Effector CD4-positive, alpha-beta T cell (primary cell): ENCODE data around the gene SLC35G6.
"Not testable (repeated sequence)": the region's sequence is repeated elsewhere in the genome, so short reads cannot be mapped to it uniquely, and the experiment has no call there.

Source experiments
- DNase-seq: peaks from one replicate; pipeline ENCODE4 v3.0.0-alpha.2; 2020

The SLC35G6 gene

DNA sequence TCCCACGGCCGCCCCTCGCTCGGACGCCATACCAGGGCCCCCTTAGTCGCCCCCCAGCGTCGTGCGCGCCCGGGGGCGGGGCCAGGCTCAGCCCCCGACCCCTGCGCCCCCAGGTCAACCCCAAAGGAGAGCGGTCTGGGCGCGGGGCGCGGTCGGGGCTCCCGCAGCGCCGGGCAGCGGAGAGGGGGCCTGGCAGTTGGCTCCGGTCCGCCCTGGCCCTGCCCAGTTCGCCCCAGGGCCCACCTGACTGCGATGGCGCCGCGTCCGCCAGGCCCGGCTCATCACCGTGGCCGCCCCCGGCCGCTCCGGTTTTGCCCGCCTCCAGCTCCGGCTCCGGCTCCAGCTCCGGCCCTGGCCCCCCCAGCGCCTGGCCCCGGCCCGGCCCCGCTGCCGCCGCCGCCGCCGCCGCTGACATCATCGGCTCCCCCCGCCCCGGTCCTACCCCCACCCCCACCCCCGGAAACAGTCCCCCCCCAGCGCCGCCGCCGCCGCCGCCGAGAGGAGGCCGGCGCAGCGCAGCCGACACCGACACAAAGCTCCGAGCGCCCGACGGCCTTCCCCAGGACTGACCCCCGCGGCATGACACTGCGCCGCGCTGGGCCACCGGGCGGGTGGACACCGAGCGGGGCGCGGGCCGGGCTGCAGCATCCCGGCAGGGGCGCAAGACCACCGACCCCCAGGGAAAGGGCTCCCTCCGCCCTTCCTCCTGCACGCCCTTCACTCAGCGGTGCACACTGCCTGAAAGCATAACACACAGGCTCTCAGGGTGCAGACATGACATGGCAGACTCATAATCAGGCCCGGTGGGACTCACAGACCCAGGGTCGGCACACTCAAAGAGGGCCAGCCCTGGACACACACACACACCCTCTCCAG is 1.8 kb upstream of the SLC35G6 start, which contains the start of gene ZBTB4:
Gene ZBTB4, minus strand, starts transcription at position 419 of the 876 bp plus-strand sequence. CDS start 12,830 bp downstream, outside the sequence.
- peak; percentile 60 for DNase-seq

DNA sequence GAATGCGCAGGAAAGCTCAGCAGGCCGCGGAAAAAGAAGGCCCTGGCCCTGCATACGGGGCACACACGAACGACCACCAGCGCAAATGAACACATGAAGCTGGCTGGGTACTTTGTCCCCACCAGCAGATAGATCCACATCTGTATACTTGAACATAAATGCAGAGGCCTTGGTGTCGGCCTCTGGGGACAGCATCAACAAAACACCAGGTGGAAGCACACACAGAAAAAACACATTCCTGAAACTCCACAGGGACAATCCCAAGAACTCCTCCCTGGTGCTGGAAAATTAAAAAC is 1.2 kb upstream of the SLC35G6 start:
- no peak for DNase-seq

GRCh38 chr17:7481842-7482741 is 846 bp downstream of the SLC35G6 start:
- DNase-seq, result not testable (repeated sequence)

DNA sequence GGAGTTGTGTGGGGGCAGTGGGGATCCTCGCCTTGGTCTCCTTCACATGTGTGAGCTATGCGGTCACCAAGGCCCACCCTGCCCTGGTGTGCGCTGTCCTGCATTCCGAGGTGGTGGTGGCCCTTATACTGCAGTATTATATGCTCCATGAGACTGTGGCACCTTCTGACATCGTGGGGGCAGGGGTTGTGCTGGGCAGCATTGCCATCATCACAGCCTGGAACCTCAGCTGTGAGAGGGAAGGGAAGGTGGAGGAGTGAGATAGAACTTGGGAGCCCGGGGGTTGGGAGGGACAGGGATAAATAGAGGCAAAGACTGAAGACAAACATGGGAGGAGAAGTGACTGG is 1.5 kb downstream of the SLC35G6 start:
- not testable (repeated sequence) for DNase-seq

- peak; percentile 93 for DNase-seq
Observed at GRCh38 chr17:7483255-7484066, 2.2 kb downstream of the SLC35G6 start.

- peak; percentile 95 for DNase-seq
Observed at GRCh38 chr17:7484067-7484918, 3.0 kb downstream of the SLC35G6 start, which contains the start of gene POLR2A. POLR2A (plus strand) TSS chr17:7484366.

DNA sequence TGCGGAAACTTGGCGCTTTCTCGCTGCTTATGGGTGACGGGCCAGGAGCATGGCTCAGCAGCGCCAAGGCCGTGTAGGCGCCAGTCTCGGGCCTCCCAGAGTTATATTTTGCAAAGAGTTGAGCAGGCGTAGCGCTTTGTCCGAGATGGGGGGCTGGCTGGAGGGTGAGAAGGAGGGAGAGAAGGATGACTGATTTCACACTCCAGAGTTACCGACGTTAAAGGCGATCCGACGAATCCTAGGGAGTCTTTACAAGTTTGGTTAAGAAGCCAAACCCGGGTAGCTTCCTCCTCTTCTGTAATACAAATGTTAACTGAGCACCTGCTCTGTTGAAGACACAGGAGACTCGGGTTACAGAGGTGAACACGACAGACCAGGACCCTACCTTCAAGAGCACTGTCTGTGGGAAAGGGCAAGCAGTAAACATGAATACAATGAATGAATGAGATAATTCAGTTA is 3.7 kb downstream of the SLC35G6 start:
- DNase-seq, result no peak

DNA sequence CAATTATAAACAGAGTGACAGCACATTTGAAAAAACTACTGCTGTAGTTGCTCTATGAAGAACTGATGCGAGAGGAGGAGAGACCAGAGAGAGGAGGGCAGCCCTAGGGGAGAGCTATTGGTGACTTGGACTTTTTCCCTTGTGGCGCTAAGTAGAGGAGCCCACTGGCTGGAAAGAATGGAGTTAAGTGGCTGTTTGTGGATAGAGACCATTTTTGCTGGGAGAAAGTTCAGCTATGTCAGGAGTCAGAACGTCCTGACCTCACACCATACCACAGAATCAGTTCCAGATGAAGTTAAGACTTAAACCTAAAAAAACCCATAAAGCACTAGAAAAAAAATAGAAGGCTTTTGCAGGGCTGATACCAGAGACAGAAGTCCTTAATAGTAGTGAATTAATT is 4.9 kb downstream of the SLC35G6 start:
- DNase-seq, result no peak

- no peak for DNase-seq
Observed at GRCh38 chr17:7490144-7490543, 8.9 kb downstream of the SLC35G6 start.

GRCh38 chr17:7491583-7491982 is 10.3 kb downstream of the SLC35G6 start:
- DNase-seq, result no peak

GRCh38 chr17:7493941-7494340 is 12.7 kb downstream of the SLC35G6 start:
- DNase-seq, result no peak

DNA sequence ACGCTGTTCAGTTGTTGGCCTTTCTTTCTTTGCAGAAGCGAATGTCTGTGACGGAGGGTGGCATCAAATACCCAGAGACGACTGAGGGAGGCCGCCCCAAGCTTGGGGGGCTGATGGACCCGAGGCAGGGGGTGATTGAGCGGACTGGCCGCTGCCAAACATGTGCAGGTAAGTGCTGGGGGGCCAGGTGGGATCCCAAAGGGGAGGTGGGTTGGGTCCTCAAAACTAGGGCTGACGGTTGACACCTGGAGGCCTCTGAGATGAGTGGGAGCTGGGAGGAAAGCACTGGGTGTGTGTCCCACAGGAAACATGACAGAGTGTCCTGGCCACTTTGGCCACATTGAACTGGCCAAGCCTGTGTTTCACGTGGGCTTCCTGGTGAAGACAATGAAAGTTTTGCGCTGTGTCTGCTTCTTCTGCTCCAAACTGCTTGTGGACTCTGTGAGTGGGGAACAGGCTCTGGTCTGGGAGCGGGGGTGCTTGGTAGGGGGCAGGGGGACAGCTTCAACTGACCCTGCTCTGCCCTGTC is 14.7 kb downstream of the SLC35G6 start:
- DNase-seq, result no peak

DNA sequence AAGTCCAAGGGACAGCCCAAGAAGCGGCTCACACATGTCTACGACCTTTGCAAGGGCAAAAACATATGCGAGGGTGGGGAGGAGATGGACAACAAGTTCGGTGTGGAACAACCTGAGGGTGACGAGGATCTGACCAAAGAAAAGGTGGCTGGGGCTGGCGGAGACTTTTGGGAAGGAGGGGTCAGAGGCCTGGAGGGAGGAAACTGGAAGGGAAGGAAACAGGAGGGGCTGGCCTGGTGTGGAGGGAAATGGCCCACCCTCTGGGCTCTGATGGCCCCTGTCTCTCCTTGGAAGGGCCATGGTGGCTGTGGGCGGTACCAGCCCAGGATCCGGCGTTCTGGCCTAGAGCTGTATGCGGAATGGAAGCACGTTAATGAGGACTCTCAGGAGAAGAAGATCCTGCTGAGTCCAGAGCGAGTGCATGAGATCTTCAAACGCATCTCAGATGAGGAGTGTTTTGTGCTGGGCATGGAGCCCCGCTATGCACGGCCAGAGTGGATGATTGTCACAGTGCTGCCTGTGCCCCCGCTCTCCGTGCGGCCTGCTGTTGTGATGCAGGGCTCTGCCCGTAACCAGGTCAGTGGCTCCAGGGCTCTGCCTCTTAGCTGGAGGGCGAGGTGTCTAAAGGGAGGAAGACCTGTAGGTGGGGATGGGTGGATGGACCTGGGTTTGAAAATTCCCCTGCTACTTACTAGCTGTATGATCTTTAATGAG is 15.4 kb downstream of the SLC35G6 start:
- no peak for DNase-seq

GRCh38 chr17:7497228-7497627 is 16.0 kb downstream of the SLC35G6 start:
- no peak for DNase-seq

DNA sequence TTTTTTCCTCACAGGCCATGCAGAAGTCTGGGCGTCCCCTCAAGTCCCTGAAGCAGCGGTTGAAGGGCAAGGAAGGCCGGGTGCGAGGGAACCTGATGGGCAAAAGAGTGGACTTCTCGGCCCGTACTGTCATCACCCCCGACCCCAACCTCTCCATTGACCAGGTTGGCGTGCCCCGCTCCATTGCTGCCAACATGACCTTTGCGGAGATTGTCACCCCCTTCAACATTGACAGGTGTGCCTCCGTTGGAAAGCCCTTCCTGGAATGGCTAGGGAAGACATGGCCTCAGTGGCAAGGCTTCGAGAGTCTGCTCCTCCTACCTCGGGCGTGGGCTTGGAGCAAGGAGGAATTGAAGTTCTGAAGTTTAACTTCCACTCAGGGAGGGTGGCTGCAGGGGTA is 16.4 kb downstream of the SLC35G6 start:
- no peak for DNase-seq

- no peak for DNase-seq
Observed at GRCh38 chr17:7499161-7499560, 17.9 kb downstream of the SLC35G6 start.

DNA sequence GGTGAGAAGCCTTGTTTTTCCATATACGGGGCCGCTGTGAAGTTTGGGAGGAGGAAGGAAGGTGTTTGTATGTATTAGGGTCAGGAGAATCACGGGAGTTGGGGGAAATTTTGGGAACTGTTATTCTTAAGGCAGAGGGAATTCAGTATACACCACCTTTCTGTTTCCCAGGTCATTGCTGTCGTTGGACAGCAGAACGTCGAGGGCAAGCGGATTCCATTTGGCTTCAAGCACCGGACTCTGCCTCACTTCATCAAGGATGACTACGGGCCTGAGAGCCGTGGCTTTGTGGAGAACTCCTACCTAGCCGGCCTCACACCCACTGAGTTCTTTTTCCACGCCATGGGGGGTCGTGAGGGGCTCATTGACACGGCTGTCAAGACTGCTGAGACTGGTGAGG is 20.5 kb downstream of the SLC35G6 start:
- DNase-seq, result no peak

- DNase-seq, result no peak
Observed at GRCh38 chr17:7502171-7502847, 21.1 kb downstream of the SLC35G6 start.

- no peak for DNase-seq
Observed at GRCh38 chr17:7502987-7503386, 21.7 kb downstream of the SLC35G6 start.

DNA sequence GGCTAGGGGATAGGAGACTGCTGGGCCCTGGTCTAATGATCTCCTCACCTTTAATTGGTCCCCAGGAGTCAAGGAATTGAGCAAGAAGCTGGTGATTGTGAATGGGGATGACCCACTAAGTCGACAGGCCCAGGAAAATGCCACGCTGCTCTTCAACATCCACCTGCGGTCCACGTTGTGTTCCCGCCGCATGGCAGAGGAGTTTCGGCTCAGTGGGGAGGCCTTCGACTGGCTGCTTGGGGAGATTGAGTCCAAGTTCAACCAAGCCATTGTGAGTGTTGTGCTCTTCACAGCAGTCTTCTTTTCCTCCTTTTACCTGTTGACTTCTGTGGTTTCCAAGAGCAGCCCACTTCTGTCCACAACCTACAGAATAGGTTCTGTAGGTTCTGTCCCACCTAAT is 22.3 kb downstream of the SLC35G6 start:
- no peak for DNase-seq
